Vagina (tissue), 2 donors: ENCODE results near the gene SEMA3B.

Experiments used
- POLR2A ChIP-seq, 2 donors: fragments of 450-650 bp; IDR thresholded peaks; one replicate each; pipeline ENCODE4 v1.6.1; 2017; ENCODE audit warnings: antibody characterized with exemption in 2 of 2, mild to moderate bottlenecking in 2 of 2, moderate library complexity in 2 of 2
- POLR2AphosphoS5 ChIP-seq, 2 donors: sonication (generic); formaldehyde crosslinking; IDR thresholded peaks; one replicate each; pipeline ENCODE4 v1.9.0; 2017; ENCODE audit warnings: antibody characterized with exemption in 2 of 2, mild to moderate bottlenecking in 2 of 2, low read depth in 1 of 2; ENCODE audit not compliant: insufficient read depth in 1 of 2
- TF ChIP-seq, protein P1 (sequence below), 3 experiments: fragments of 450-650 bp in 2 of 3; fragments of 200-600 bp in 1 of 3; sonication (generic) in 1 of 3; IDR thresholded peaks; one replicate each; pipeline ENCODE4 v1.5.1; 2017 to 2019; ENCODE audit warnings: antibody characterized with exemption in 3 of 3, mild to moderate bottlenecking in 2 of 3, moderate library complexity in 2 of 3

DNA sequence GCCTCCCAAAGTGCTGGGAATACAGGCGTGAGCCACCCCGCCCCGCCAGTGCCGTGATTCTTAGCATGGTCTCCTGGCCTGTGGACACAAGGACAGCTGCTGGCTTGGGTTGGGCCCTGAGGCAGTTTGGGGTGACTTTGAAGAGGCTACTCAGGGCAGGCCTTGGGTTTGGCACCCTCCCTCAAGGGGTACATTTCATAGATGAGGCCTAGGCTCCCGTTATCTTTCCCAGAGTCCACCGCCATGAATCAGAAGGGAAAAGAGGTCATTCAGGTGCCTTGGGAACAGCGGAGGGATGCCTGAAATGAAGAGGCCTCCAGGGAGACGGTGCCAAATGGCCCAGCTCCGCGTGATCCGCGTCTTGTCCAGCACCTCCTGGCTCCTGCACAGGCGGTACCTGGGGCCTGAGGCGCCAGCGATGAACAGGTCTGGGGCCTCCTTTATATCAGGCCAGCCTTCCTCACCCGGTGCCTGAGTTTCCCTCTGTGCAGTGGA, 23.6 kb upstream of the SEMA3B start:
- TF ChIP-seq POLR2A (IDR thresholded peaks at IDR 0.05) (no peak), POLR2AphosphoS5 (IDR thresholded peaks at IDR 0.05; ENCODE audit: insufficient read depth in 1 of 2, low read depth in 1 of 2) (no peak)
- TF ChIP-seq, protein P1, sequence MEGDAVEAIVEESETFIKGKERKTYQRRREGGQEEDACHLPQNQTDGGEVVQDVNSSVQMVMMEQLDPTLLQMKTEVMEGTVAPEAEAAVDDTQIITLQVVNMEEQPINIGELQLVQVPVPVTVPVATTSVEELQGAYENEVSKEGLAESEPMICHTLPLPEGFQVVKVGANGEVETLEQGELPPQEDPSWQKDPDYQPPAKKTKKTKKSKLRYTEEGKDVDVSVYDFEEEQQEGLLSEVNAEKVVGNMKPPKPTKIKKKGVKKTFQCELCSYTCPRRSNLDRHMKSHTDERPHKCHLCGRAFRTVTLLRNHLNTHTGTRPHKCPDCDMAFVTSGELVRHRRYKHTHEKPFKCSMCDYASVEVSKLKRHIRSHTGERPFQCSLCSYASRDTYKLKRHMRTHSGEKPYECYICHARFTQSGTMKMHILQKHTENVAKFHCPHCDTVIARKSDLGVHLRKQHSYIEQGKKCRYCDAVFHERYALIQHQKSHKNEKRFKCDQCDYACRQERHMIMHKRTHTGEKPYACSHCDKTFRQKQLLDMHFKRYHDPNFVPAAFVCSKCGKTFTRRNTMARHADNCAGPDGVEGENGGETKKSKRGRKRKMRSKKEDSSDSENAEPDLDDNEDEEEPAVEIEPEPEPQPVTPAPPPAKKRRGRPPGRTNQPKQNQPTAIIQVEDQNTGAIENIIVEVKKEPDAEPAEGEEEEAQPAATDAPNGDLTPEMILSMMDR (IDR thresholded peaks at IDR 0.05): no peak
